RPMI8226 (cell line): Measurements from ENCODE around the gene MYH11.

Source experiments
- DNase-seq: peaks from one replicate; pipeline ENCODE4 v3.0.0-alpha.2; 2015

MYH11 gene

GRCh38 chr16:15654591-15654990 lies 202.2 kb downstream of the MYH11 start:
- DNase-seq: no peak

GRCh38 chr16:15653227-15653626 lies 203.6 kb downstream of the MYH11 start:
- no peak for DNase-seq
